ENCODE results near the gene LTK.

LTK gene

DNA sequence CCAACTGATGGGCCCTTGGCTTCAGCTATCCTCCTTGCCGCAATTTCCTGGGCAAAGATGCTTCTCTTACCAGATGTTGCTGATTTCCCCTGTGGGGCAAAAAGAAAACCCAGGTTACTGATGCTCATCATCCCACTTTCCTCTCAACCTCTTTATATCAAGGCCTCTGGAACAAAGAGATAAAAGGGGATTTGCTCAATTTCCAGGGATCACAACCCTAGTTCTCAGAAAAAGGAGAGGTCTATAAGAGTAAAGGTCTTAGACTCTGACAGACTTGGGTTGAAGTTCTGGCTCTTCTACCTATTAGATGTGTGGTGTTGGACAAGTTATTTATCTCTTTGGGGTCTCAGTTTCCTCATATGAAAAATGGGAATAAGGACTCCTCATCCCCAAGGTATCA lies 21.9 kb upstream of the LTK start:
- peaks cover 25 to 34% of the 10 kb centered on the region in 2 donors for H3K36me3 ChIP-seq (ENCODE audit: control insufficient read depth in 2 of 2, insufficient read depth in 2 of 2, low read length in 2 of 2)
- H3K9ac ChIP-seq (ENCODE audit: low read depth in 1 of 2, low read length in 2 of 2) = no peak overlapping the region
- no peak overlapping the region for H3K4me3 ChIP-seq (ENCODE audit: low read length in 2 of 2)
- H3K4me1 ChIP-seq (ENCODE audit: control insufficient read depth in 2 of 2, insufficient read depth in 2 of 2, low read length in 2 of 2) = no peaks in the 10 kb centered on the region
- no peaks in the 10 kb centered on the region for H3K27me3 ChIP-seq (ENCODE audit: control insufficient read depth in 2 of 2, insufficient read depth in 2 of 2, low read length in 2 of 2)
- no peaks in the 10 kb centered on the region for H3K9me3 ChIP-seq (ENCODE audit: control insufficient read depth in 2 of 2, low read length in 2 of 2)
- no peak overlapping the region for H3K27ac ChIP-seq (ENCODE audit: low read depth in 2 of 2, low read length in 2 of 2)

DNA sequence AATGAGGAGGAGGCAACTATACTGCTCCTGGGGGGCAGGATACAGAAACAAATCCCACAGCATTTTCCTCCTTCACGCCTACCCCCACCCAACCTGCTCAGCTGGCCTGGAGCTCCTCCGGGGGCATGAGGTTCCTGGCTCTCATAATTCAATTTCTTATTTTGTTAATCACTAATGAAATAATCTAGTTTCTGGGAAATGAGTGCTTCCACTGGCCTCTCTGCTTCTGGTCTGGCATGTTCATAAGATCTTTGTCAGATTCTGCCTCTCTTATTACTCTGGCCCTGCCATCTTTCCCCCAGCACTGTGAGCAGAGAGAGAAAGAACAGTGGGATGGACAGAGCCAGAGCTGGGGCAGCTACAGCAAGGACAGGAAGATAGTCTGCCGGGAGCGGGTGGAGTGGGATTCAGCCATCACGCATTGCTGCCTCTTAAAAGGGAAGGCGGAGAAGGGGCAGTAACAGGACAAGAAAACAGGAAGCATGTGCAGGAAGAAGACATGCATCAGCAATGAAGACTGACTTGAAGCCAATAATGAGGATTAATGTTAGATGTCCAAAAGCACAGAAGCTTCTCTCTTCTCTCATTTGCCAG lies 16.8 kb upstream of the LTK start:
- Histone ChIP-seq H3K9me3 (ENCODE audit: control insufficient read depth in 2 of 2, low read length in 2 of 2) (no peaks in the 10 kb centered on the region), H3K27me3 (ENCODE audit: control insufficient read depth in 2 of 2, insufficient read depth in 2 of 2, low read length in 2 of 2) (no peaks in the 10 kb centered on the region), H3K27ac (ENCODE audit: low read depth in 2 of 2, low read length in 2 of 2) (no peak overlapping the region), H3K36me3 (ENCODE audit: control insufficient read depth in 2 of 2, insufficient read depth in 2 of 2, low read length in 2 of 2) (peaks cover 49 to 67% of the 10 kb centered on the region in 2 donors), H3K4me3 (ENCODE audit: low read length in 2 of 2) (no peak overlapping the region), H3K4me1 (ENCODE audit: control insufficient read depth in 2 of 2, insufficient read depth in 2 of 2, low read length in 2 of 2) (no peaks in the 10 kb centered on the region), H3K9ac (ENCODE audit: low read depth in 1 of 2, low read length in 2 of 2) (no peak overlapping the region)

- Histone ChIP-seq H3K9ac (ENCODE audit: low read depth in 1 of 2, low read length in 2 of 2) (no peak overlapping the region), H3K9me3 (ENCODE audit: control insufficient read depth in 2 of 2, low read length in 2 of 2) (no peaks in the 10 kb centered on the region), H3K27ac (ENCODE audit: low read depth in 2 of 2, low read length in 2 of 2) (no peak overlapping the region), H3K4me3 (ENCODE audit: low read length in 2 of 2) (no peak overlapping the region), H3K27me3 (ENCODE audit: control insufficient read depth in 2 of 2, insufficient read depth in 2 of 2, low read length in 2 of 2) (no peaks in the 10 kb centered on the region), H3K36me3 (ENCODE audit: control insufficient read depth in 2 of 2, insufficient read depth in 2 of 2, low read length in 2 of 2) (peaks cover 33 to 40% of the 10 kb centered on the region in 2 donors), H3K4me1 (ENCODE audit: control insufficient read depth in 2 of 2, insufficient read depth in 2 of 2, low read length in 2 of 2) (no peaks in the 10 kb centered on the region)
These were observed 9.5 kb upstream of the LTK start for GRCh38 chr15:41523097-41523496.

- no peak overlapping the region for H3K27ac ChIP-seq (ENCODE audit: low read depth in 2 of 2, low read length in 2 of 2)
- H3K9me3 ChIP-seq (ENCODE audit: control insufficient read depth in 2 of 2, low read length in 2 of 2) = no peaks in the 10 kb centered on the region
- no peak overlapping the region for H3K9ac ChIP-seq (ENCODE audit: low read depth in 1 of 2, low read length in 2 of 2)
- no peaks in the 10 kb centered on the region for H3K27me3 ChIP-seq (ENCODE audit: control insufficient read depth in 2 of 2, insufficient read depth in 2 of 2, low read length in 2 of 2)
- peaks cover 30 to 34% of the 10 kb centered on the region in 2 donors for H3K36me3 ChIP-seq (ENCODE audit: control insufficient read depth in 2 of 2, insufficient read depth in 2 of 2, low read length in 2 of 2)
- H3K4me1 ChIP-seq (ENCODE audit: control insufficient read depth in 2 of 2, insufficient read depth in 2 of 2, low read length in 2 of 2) = no peaks in the 10 kb centered on the region
- H3K4me3 ChIP-seq (ENCODE audit: low read length in 2 of 2) = no peak overlapping the region
These were observed 8.0 kb upstream of the LTK start for GRCh38 chr15:41521614-41522013.

- no peak overlapping the region for H3K4me3 ChIP-seq (ENCODE audit: low read length in 2 of 2)
- no peaks in the 10 kb centered on the region for H3K4me1 ChIP-seq (ENCODE audit: control insufficient read depth in 2 of 2, insufficient read depth in 2 of 2, low read length in 2 of 2)
- H3K9ac ChIP-seq (ENCODE audit: low read depth in 1 of 2, low read length in 2 of 2) = no peak overlapping the region
- H3K36me3 ChIP-seq (ENCODE audit: control insufficient read depth in 2 of 2, insufficient read depth in 2 of 2, low read length in 2 of 2) = peaks cover 24 to 29% of the 10 kb centered on the region in 2 donors
- H3K9me3 ChIP-seq (ENCODE audit: control insufficient read depth in 2 of 2, low read length in 2 of 2) = no peaks in the 10 kb centered on the region
- H3K27me3 ChIP-seq (ENCODE audit: control insufficient read depth in 2 of 2, insufficient read depth in 2 of 2, low read length in 2 of 2) = no peaks in the 10 kb centered on the region
- H3K27ac ChIP-seq (ENCODE audit: low read depth in 2 of 2, low read length in 2 of 2) = no peak overlapping the region
These were observed 7.0 kb upstream of the LTK start for GRCh38 chr15:41520636-41521035.

DNA sequence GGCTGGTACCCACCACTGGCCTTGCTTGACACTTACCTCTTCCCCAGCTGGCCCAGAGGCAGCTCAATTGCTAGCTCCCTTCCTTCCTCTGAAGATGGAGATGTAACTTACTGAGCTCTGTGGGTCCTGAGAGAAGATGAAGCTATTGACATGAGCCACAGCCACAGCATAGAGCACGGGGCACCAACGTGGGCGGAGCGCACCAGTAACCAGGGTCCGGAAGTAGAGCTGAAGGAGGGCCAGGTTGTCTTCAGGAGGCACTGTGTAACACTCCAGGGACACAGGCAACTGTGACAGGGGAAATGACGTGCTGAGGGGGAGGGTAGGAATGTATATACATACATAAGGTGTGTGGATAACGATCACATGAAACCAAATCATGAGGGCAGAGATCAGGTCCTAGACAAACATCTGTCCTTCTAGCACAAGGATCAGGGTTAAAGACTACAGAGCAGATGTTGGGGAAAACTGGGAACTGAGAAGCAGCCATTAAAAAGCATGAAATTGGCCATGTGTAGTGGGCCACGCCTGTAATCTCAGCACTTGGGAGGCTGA lies 4.3 kb upstream of the LTK start:
- Histone ChIP-seq H3K4me3 (ENCODE audit: low read length in 2 of 2) (no peak overlapping the region), H3K36me3 (ENCODE audit: control insufficient read depth in 2 of 2, insufficient read depth in 2 of 2, low read length in 2 of 2) (peaks cover 14 to 17% of the 10 kb centered on the region in 2 donors), H3K9ac (ENCODE audit: low read depth in 1 of 2, low read length in 2 of 2) (no peak overlapping the region), H3K27me3 (ENCODE audit: control insufficient read depth in 2 of 2, insufficient read depth in 2 of 2, low read length in 2 of 2) (no peaks in the 10 kb centered on the region), H3K4me1 (ENCODE audit: control insufficient read depth in 2 of 2, insufficient read depth in 2 of 2, low read length in 2 of 2) (peaks cover 8 to 9% of the 10 kb centered on the region in 2 donors), H3K27ac (ENCODE audit: low read depth in 2 of 2, low read length in 2 of 2) (no peak overlapping the region), H3K9me3 (ENCODE audit: control insufficient read depth in 2 of 2, low read length in 2 of 2) (no peaks in the 10 kb centered on the region)

- Histone ChIP-seq H3K27me3 (ENCODE audit: control insufficient read depth in 2 of 2, insufficient read depth in 2 of 2, low read length in 2 of 2) (peaks cover 7 to 9% of the 10 kb centered on the region in 2 donors), H3K36me3 (ENCODE audit: control insufficient read depth in 2 of 2, insufficient read depth in 2 of 2, low read length in 2 of 2) (peaks cover 8 to 9% of the 10 kb centered on the region in 2 donors), H3K9ac (ENCODE audit: low read depth in 1 of 2, low read length in 2 of 2) (peak overlapping the region; percentile 32 to 74), H3K4me1 (ENCODE audit: control insufficient read depth in 2 of 2, insufficient read depth in 2 of 2, low read length in 2 of 2) (peaks cover 24 to 25% of the 10 kb centered on the region in 2 donors), H3K9me3 (ENCODE audit: control insufficient read depth in 2 of 2, low read length in 2 of 2) (no peaks in the 10 kb centered on the region), H3K4me3 (ENCODE audit: low read length in 2 of 2) (peak overlapping the region; percentile 62 to 65), H3K27ac (ENCODE audit: low read depth in 2 of 2, low read length in 2 of 2) (peak overlapping the region; percentile 23 to 29)
These were observed 604 bp downstream of the LTK start for GRCh38 chr15:41512940-41513505.

- Histone ChIP-seq H3K27ac (ENCODE audit: low read depth in 2 of 2, low read length in 2 of 2) (peak overlapping the region; percentile 23 to 29), H3K36me3 (ENCODE audit: control insufficient read depth in 2 of 2, insufficient read depth in 2 of 2, low read length in 2 of 2) (peaks cover 3 to 4% of the 10 kb centered on the region in 2 donors), H3K9me3 (ENCODE audit: control insufficient read depth in 2 of 2, low read length in 2 of 2) (no peaks in the 10 kb centered on the region), H3K4me3 (ENCODE audit: low read length in 2 of 2) (peak overlapping the region; percentile 62 to 65), H3K9ac (ENCODE audit: low read depth in 1 of 2, low read length in 2 of 2) (peak overlapping the region; percentile 32 to 74), H3K27me3 (ENCODE audit: control insufficient read depth in 2 of 2, insufficient read depth in 2 of 2, low read length in 2 of 2) (peaks cover 7 to 9% of the 10 kb centered on the region in 2 donors), H3K4me1 (ENCODE audit: control insufficient read depth in 2 of 2, insufficient read depth in 2 of 2, low read length in 2 of 2) (peaks cover 25 to 29% of the 10 kb centered on the region in 2 donors)
These were observed 1.1 kb downstream of the LTK start for GRCh38 chr15:41512512-41512939.

- Histone ChIP-seq H3K9ac (ENCODE audit: low read depth in 1 of 2, low read length in 2 of 2) (peak overlapping the region; percentile 32 to 74), H3K4me1 (ENCODE audit: control insufficient read depth in 2 of 2, insufficient read depth in 2 of 2, low read length in 2 of 2) (peaks cover 28 to 35% of the 10 kb centered on the region in 2 donors), H3K27ac (ENCODE audit: low read depth in 2 of 2, low read length in 2 of 2) (peak overlapping the region in 1 of 2 donors; percentile 29), H3K9me3 (ENCODE audit: control insufficient read depth in 2 of 2, low read length in 2 of 2) (no peaks in the 10 kb centered on the region), H3K4me3 (ENCODE audit: low read length in 2 of 2) (peak overlapping the region; percentile 62 to 65), H3K36me3 (ENCODE audit: control insufficient read depth in 2 of 2, insufficient read depth in 2 of 2, low read length in 2 of 2) (no peaks in the 10 kb centered on the region), H3K27me3 (ENCODE audit: control insufficient read depth in 2 of 2, insufficient read depth in 2 of 2, low read length in 2 of 2) (peaks cover 7 to 9% of the 10 kb centered on the region in 2 donors)
These were observed 1.7 kb downstream of the LTK start for GRCh38 chr15:41511899-41512369.

GRCh38 chr15:41511331-41511898 lies 2.2 kb downstream of the LTK start:
- peak overlapping the region in 1 of 2 donors; percentile 63 for H3K27ac ChIP-seq (ENCODE audit: low read depth in 2 of 2, low read length in 2 of 2)
- H3K9me3 ChIP-seq (ENCODE audit: control insufficient read depth in 2 of 2, low read length in 2 of 2) = no peaks in the 10 kb centered on the region
- peaks cover 28 to 35% of the 10 kb centered on the region in 2 donors for H3K4me1 ChIP-seq (ENCODE audit: control insufficient read depth in 2 of 2, insufficient read depth in 2 of 2, low read length in 2 of 2)
- peak overlapping the region; percentile 41 to 62 for H3K4me3 ChIP-seq (ENCODE audit: low read length in 2 of 2)
- no peaks in the 10 kb centered on the region for H3K36me3 ChIP-seq (ENCODE audit: control insufficient read depth in 2 of 2, insufficient read depth in 2 of 2, low read length in 2 of 2)
- H3K27me3 ChIP-seq (ENCODE audit: control insufficient read depth in 2 of 2, insufficient read depth in 2 of 2, low read length in 2 of 2) = peaks cover 7 to 9% of the 10 kb centered on the region in 2 donors
- H3K9ac ChIP-seq (ENCODE audit: low read depth in 1 of 2, low read length in 2 of 2) = peak overlapping the region in 1 of 2 donors; percentile 74

Data from mucosa of rectum (tissue), 2 donors.